Stimulated activated CD8-positive, alpha-beta memory T cell treated with anti-CD3 and anti-CD28 coated beads, Interleukin-4, amount 100 ng/mL, for 24 hours (primary cell): Measurements from ENCODE around the gene STRN3.
"Not testable (repeated sequence)": the region's sequence is repeated elsewhere in the genome, so short reads cannot be mapped to it uniquely, and the experiment has no call there.

ENCODE experiments used
- DNase-seq: peaks from one replicate; pipeline ENCODE4 v3.0.0-alpha.2; 2020; ENCODE audit warnings: low read depth

The STRN3 gene

DNA sequence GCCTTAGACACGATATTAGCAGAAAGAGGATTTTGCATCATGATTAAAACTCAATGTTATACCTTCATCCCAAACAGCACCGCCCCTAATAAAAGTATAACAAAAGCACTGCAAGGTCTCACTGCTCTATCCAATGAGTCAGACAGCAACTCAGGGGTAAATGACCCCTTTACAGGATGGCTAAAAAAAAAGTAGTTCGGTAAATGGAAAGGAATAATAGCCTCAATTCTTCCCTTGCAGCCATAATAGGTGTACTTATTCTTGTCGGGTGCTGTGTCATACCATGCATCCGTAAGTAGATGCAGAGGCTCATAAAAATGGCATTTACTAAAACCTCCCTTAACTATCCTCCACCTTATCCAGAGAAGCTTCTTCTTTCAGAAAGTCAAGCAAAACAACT lies 54.6 kb downstream of the STRN3 start:
- no peak for DNase-seq

DNA sequence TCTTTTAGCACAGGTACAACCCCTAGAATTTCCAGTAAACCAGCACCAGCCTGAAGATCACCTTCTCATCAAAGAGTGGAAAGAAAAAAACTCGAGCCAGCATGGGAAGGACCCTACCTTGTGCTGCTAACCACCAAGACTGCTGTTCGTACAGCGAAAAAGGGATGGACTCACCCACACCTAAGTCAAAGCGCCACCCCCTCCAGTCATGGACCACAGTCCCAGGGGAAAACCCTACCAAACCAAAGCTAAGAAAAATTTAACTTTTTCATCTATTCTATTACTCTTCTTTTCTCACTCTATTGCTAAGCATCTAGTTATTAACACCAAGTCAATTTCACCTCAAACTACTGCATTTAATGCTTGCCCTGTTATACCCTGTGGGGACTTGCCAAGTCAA lies 56.4 kb downstream of the STRN3 start:
- DNase-seq: not testable (repeated sequence)

DNA sequence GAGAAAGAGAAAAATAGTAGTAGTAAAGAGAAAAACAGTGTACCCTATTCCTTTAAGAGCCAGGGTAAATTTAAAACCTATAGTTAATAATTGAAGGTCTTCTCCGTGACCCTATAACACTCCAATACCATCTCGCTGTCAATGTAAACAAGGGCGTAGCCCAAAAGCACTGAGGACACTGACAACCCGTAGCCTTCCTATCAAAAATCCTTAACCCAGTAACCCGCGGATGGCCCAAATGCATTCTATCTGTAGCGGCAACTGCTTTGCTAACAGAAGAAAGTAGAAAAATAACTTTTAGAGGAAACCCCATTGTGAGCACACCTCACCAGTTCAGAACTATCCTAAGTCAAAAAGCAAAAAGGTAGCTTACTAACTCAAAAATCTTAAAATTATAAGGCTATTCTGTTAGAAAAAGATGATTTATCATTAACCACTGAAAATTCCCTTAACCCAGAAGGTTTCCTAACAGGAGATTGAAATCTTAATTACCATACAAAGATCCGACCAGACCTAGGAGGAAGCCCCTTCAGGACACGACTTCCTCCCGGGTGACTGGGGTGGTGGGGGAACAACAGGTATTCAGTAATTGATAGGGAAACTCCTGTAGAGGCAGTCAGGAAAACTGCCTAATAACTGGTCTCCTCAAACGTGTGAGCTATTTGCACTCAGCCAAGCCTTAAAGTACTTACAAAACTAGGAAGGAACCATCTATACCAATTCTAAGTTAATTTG lies 58.6 kb downstream of the STRN3 start:
- DNase-seq: not testable (repeated sequence)

DNA sequence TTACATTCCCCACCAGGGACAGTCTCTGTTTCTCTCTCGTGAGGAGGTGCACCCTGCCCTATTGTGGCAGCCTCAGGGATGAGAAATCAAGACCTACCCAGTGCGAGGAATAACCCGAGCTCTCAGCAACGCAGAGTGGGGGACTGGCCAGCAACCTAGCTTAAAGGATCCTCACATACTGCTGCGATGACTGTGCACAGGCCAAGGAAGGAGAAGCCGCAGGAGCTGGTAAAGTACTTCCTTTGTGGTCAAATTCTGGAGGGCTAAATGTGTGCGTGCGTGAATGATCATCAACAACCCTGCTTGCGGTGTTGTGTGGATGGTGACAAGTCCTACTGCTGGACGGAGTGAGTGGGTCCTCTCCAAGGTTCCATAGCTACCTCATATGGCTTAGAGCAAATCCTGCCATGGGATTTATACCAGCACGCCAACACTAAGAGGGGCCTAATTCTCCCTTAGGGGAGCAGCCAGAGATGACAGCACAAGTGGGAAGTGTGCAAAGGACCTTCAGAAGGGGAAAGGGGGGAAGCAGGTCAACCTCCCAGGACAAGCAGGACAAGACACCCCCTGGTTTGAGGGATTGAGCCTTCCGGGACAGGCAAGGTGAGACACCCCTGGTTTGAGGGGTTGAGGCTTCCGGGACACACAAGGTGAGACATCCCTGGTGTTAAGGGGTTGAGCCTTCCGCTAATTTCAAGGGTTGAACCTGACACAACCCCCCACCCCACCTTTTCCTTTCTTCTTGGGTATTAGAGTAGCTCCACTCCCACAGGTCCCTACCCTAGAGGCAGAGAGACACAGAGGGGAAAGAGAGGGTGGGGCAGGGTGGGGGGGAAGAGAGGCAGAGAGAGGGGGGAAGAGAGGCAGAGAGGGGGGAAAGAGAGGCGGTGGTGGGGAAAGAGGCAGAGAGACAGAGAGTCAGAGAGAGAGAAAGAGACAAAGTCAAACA lies 59.5 kb downstream of the STRN3 start:
- DNase-seq: no peak

DNA sequence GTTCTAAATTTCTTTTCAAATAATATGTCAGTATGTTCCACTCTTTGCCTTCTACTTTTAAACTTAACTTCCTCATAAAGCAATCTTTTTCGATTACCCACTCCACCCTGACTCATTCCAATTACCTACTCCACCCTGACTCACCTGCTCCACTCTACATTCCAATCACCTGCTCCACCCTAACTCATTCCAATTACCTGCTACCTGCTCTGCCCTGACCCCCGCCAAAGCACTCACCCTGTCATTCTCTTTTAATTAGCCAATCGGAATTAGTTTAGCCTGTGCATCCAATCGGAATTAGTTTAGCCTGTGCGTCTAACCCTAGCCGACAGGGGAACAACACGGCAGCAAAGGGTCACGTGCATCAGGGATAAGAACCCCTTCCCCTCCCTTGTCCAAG lies 60.3 kb downstream of the STRN3 start:
- DNase-seq: not testable (repeated sequence)

DNA sequence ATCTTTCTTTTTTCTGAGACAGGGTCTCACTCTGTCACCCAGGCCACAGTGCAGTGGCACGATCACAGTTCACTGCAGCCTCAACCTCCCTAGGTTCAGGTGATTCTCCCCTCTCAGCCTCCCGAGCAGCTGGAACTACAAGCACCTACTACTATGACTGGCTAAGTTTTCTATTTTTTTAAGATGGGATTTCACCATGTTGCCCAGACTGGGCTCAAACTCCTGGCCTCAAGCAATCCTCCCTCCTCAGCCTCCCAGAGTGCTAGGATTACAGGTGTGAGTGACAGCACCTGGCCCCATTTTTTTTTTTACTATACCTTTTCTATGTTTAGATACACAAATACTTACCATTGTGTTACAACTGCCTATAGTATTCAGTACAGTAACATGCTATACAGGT lies 63.6 kb downstream of the STRN3 start:
- DNase-seq: not testable (repeated sequence)

DNA sequence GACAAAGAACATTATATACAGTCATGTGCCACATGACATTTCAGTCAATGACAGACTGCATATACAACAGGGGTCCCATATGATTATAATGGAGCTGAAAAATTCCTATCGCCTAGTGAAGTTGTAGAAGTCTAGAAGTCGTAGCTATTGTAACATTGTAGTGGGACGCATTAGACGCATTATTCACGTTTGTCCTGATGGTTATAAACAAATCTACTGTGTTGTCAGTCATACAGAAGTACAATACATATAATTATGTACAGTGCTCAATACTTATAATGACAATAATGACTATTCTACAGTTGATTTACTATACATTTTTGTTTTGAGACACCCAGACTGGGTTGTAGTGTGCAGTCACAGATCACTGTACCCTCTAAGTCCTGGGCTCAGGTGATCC lies 64.8 kb downstream of the STRN3 start:
- no peak for DNase-seq

DNA sequence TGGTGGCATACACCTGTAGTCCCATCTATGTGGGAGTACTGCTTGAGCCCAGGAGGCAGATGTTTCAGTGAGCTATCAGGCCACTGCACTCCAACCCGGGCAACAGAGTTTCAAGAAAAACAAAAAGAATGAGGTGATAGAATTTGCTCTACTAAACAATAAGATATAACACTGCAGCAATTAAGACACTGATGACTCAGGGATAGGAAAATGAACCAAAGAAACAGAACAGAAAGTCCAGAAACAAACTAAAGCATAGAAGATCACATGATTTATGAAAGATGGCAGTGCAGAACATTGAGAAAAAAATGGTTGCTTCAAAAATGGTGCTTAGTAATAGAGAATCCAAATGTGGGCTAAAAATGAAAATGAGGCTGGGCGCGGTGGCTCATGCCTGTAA lies 66.0 kb downstream of the STRN3 start:
- DNase-seq: no peak

DNA sequence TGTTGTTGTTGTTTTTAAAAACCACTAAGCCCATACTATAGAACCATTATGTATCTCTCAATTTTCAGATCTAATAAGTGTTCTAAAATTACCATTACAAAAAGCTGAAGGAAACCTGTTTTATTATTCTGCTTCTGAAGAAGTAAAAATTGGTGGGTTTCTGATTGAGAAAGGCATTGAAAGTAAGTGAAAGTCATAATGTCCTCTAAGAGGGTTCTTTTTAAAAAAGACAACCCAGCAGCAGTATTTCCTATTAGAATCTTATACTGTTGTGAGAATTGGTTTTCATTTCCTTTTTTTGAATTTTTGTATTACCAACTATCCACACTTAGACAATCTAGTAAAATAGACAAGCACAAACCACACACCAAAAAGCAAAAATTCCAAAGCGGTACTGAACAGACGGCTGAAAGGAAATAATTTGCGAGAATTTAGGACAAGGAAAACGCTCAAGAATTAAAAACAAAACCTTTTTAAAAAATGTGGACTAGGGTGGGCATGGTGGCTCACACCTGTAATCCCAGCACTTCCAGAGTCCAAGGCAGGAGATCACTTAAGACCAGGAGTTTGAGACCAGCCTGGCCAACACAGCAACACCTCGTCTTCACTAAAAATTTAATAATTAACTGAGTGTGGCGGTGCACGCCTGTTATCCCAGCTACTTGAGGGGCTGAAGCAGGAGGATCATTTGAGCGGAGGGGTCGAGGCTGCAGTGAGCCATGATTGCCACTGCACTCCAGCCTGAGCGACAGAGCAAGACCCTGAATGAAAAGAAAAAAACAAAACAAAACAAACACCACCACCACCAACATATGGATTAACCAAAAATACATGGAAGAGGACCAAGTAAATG lies 67.4 kb downstream of the STRN3 start:
- DNase-seq: no peak

DNA sequence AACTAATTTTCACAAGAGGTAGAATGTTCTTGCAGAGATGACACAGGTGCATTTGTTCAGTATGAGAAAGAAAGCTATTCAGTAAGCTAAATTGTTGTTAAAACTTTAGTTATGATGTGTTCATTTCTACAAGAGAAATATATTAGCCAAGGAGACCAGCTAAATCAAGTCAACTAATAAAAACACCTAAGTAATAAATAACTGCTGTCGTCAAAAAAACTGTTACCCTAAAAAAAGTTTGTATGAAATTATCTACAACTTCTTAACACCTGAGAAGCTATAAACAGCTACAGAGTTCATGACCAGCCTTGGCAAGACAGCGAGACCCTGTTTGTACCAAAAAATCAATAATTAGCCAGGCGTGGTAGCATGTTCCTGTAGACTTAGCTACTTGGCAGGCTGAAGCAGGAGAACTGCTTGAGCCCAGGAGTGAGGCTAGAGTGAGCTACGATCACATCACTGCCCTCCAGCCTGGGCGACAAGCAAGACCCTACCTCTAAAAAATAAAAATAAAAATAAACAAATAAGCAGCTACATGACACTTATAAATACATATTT lies 68.3 kb downstream of the STRN3 start:
- DNase-seq: no peak

DNA sequence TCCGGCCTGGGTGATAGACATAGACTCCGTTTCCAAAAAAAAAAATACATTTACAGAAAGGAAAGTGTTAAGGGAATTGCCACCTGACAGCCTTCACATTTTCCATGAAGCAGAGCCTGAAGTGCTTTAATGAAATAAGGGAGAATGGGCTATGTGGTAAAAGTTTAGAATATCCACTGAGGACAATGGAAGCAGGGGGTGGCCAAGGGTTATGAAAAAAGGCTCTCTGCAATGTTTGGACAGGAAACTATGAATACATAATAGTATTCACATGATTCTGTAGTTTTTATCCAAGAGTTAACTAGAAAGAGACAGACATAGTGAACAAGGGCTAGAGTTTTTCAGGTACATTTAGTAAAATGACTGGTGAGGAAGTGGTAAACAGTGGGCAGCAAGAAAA lies 76.5 kb downstream of the STRN3 start:
- no peak for DNase-seq

DNA sequence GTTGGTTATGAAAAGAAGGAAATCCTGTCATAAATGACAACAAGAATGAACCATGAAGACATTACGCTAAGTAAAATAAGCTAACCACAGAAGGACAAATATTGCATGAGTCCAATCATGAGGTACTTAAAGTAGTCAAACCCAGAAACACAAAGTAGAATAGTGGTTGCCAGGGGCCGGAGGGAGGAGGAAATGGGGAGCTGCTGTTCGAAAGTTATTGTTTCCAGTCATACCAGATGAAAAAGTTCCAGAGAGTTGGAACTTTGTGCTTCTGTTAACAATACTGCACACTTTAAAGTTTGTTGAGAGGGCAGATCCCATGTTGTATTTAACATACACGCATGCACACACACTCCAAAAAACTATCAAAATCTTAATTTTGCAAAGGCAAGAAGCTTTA lies 82.5 kb downstream of the STRN3 start:
- DNase-seq: no peak

DNA sequence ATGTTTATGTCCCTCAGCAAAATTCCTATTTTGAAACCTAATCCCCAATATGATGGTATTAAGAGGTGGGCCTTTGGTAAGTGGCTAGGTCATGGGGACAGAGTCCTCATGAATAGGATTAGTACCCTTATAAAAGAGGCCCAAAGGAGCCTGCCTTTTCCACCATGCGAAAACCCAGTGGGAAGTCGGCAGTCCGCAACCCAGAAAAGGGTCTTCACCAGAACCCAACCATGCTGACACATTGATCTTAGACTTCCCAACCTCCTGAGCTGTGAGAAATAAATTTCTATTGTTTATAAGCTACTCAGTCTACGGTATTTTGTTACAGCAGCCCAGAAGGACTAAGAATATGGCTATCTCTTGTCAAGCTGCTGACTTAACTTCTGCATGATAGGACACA lies 85.3 kb downstream of the STRN3 start:
- no peak for DNase-seq

DNA sequence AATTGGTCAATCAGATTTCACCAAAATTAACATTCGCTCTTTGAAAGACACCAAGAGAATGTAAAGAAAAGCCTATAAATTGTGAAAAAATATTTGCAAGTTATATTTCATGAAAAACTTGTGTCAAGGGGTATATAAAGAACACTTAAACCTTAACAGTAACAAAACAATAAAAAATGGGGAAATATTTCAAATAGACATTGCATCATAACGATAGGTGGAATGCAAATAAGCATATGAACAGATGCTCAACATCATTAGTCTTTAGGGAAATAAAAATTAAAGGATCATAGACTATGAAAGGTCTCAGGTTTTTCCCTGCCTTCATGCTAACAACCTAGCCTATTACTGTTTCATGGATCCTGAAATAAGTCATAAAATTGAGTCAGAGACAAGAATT lies 87.6 kb downstream of the STRN3 start:
- DNase-seq: no peak

DNA sequence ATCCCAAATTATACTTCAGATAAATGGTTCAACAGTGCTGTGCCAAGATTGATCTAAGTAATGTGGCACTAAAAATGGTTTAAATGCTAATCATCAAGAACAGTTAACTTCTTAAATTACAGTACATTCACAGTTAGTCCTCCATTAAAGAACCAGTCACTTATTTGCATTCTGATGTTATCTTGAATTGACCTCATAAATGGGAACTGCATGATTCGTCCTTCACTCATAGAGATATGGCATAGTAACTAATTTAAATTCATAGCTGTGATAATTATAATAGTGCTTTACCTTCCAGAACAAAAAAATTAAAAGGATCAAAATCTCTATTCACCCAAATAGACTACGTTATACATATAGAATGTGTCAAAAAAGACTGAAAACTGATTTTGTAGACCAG lies 90.7 kb downstream of the STRN3 start:
- DNase-seq: no peak

DNA sequence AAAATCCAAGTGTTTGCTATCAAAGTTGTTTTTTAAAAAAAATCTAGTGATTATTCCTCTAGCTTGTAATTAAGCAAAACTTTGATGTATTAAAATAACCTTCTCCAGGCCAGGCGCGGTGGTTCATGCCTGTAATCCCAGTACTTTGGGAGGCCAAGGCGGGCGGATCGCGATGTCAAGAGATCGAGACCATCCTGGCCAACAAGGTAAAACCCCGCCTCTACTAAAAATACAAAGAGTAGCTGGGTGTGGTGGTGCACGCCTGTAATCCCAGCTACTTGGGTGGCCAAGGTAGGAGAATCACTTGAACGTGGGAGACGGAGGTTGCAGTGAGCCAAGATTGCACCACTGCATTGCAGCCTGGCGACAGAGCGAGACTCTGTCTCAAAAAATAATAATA lies 92.2 kb downstream of the STRN3 start:
- not testable (repeated sequence) for DNase-seq

DNA sequence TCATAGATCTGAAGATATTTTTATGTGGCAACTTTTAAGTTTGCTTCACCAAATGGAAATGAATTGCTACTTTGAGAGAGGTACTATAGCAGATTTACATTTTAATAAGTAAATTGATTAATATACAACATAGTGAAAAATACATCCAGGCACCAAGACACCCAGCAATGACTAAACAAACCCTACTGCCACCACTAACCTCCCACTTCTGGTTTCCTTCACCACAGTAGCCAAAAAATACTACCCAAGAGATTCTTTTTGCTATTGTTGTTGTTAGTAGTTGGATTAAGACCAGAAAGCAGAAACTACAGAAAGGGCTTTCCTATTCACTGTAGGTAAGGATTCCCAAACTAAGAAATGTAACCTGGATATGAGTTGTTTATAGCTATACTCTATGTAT lies 97.7 kb downstream of the STRN3 start:
- no peak for DNase-seq

DNA sequence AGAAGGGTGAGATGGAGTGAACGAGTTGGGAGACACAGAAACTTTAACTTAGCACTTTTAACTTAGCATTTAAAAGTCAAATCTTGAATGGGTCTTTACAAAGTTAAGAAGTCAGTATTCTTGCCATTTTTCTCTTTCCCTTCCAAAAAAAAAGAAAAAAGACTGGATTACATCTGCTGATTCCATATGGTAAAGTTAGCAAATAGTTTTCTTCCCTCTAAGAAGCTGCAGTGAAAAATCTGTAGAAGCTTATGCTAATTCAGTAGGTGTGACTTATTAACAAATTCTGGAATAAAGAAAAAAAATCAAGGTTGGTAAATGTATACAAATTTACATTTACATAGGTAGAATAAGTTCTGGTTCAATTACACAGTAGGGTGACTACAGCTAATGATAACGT lies 100.9 kb downstream of the STRN3 start:
- no peak for DNase-seq

DNA sequence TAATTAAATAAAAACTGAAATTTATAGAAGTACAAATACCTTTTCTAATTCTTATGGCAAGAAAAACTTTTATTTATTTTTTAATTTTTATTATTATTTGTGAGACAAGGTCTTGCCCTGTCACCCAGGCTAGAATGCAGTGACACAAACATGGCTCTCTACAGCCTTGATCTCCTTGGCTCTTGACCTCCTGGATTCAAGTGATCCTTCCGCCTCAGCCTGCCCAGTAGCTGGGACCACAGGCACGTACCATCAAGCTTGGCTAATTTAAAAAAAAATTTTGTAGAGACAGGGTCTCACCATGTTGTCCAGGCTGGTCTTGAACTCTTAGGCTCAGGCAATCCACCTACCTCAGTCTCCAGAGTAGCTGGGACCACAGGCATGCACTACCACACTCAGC lies 104.4 kb downstream of the STRN3 start:
- DNase-seq: no peak

DNA sequence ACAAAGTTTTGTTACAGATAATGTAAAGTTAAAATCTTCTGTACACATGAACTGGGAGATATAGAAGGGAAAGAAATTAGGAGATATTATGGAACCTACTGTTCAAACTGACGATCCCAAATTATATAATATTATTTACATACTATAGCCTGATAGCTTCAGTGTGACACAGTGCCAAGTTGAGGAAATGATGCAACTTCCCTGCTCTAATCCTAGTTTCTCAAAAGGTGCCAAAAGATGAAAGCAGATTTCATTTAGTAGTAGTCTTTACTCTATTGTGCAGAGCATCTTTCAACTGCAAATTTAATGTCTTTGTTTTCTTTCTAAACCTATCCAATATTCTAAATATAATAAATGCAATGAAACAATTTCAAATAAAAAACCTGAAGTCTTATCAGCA lies 104.9 kb downstream of the STRN3 start:
- DNase-seq: no peak

DNA sequence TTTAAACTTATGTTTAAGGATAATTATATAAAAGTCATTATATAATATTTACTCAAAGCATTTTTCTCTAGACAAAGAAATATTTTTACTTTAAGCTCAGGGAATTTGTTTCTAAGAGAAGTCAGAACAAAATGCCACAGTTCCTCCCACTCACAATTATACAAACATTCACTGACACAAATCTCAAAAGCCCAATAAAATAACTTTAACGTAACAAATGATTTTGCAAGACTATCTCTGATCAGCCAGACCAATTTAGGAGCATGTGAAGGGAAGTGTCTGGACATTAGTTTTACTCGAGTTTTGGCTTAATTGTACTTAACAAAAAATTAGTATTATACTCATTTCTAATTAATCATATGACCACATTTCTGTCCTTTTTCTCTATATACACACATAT lies 110.6 kb downstream of the STRN3 start:
- DNase-seq: no peak

DNA sequence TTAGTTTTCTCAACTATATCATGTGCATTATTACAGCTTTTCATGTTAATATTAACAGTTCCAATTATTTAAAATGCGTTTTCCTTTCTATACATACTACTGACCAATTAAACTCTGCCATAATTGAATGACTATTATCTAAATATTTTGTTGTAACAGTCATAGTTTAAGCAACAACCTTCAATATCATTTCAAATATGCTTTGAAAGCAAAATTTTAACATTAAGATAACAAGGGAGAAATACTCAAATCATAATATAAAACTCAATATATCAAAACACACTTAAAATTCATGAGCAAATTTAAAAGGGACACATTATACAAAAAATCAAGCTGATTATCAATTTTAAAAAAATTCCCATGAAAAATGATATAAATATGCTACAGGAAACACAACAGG lies 111.4 kb downstream of the STRN3 start:
- DNase-seq: no peak
